CD4-positive, alpha-beta T cell (primary cell): ENCODE results near the gene TEKT3. TPM values are rescaled to one million over a fixed set of nuclear protein-coding genes. Genes with fewer than 3 reads are reported as not detected.

Experiments
- ATAC-seq: fragments of 200-7000 bp; cut with Tn5 transposase; one replicate; pipeline ENCODE4 v1.10.0; 2022; ENCODE audit warnings: mild to moderate bottlenecking; ENCODE audit not compliant: poor library complexity
- CTCF ChIA-PET: fragments of 350-600 bp; sonication (Branson Sonifier 250); formaldehyde crosslinking; loops from one replicate; lab custom pipeline; 2021; ENCODE audit warnings: antibody characterized with exemption, inconsistent platforms; lab: Charles Lee
- POLR2A ChIA-PET: fragments of 350-600 bp; sonication (Branson Sonifier 250); formaldehyde crosslinking; loops from one replicate; lab custom pipeline; 2021; ENCODE audit warnings: antibody characterized with exemption, inconsistent platforms; lab: Charles Lee
- DNase-seq, 14 experiments: peaks; one replicate each; pipeline ENCODE4 v3.0.0-alpha.2; 2013 to 2020; ENCODE audit warnings: mixed read lengths in 2 of 14
- H3K27ac ChIP-seq, 2 donors: one replicate each; pipeline versions ENCODE4 v1.5.1 to v1.7.0; 2013; ENCODE audit warnings: low read length in 2 of 2, low read depth in 1 of 2, mild to moderate bottlenecking in 1 of 2
- H3K27me3 ChIP-seq, 2 experiments: 1 replicate in 1 of 2; 2 replicates in 1 of 2; pipeline versions ENCODE4 v1.6.1 to v1.7.0; 2013; ENCODE audit warnings: low read length in 2 of 2, control low read depth in 1 of 2, mild to moderate bottlenecking in 1 of 2, moderate library complexity in 1 of 2; ENCODE audit not compliant: insufficient read depth in 2 of 2, control insufficient read depth in 1 of 2
- H3K36me3 ChIP-seq: one replicate; pipeline ENCODE4 v1.6.1; 2013; ENCODE audit warnings: low read length, control low read depth; ENCODE audit not compliant: insufficient read depth
- H3K4me1 ChIP-seq: one replicate; pipeline ENCODE4 v1.6.1; 2013; ENCODE audit warnings: low read length, control low read depth; ENCODE audit not compliant: insufficient read depth
- H3K4me3 ChIP-seq: one replicate; pipeline ENCODE4 v1.5.1; 2013; ENCODE audit warnings: mild to moderate bottlenecking, low read length, moderate library complexity
- H3K9me3 ChIP-seq, 2 experiments: 1 replicate in 1 of 2; 2 replicates in 1 of 2; pipeline versions ENCODE4 v1.6.1 to v1.7.0; 2013; ENCODE audit warnings: low read length in 2 of 2, mild to moderate bottlenecking in 2 of 2, control low read depth in 1 of 2, moderate library complexity in 1 of 2; ENCODE audit not compliant: control insufficient read depth in 1 of 2, insufficient read depth in 1 of 2
- H3K27ac Mint-ChIP-seq: one replicate; pipeline ENCODE4 v1.8.0; 2020; ENCODE audit warnings: mixed read lengths
- H3K27me3 Mint-ChIP-seq: one replicate; pipeline ENCODE4 v1.8.0; 2021; ENCODE audit warnings: mixed read lengths
- H3K36me3 Mint-ChIP-seq: one replicate; pipeline ENCODE4 v1.8.0; 2021; ENCODE audit warnings: low read depth, mixed read lengths
- H3K4me1 Mint-ChIP-seq: one replicate; pipeline ENCODE4 v1.8.0; 2021; ENCODE audit warnings: low read depth, mixed read lengths
- H3K4me3 Mint-ChIP-seq: one replicate; pipeline ENCODE4 v1.8.0; 2020; ENCODE audit warnings: mild to moderate bottlenecking, mixed read lengths
- H3K9me3 Mint-ChIP-seq: one replicate; pipeline ENCODE4 v1.8.0; 2020; ENCODE audit warnings: mixed read lengths
- intact Hi-C, 2 experiments: fragments of 100-400 bp; cut with DNase I in 1 of 2; cut with micrococcal nuclease in 1 of 2; formaldehyde crosslinking; loops; one replicate each; pipeline versions ENCODE4 v1.15.1 to v1.9.0; 2023 to 2025; cut with DNase I, micrococcal nuclease
- total RNA-seq, 174 experiments: library from RNA in 2 of 174; stranded (reverse) in 2 of 174; gene quantifications; one replicate each; pipeline ENCODE4 v1.2.3 and lab custom pipeline; 2021 to 2026
- TF ChIP-seq, protein P1 (sequence below): fragments of 200-600 bp; IDR thresholded peaks from one replicate; pipeline ENCODE4 v1.8.0; 2022; ENCODE audit warnings: antibody characterized with exemption, mild to moderate bottlenecking

Gene TEKT3
- total RNA-seq, 2 experiments from 2014 or later, result not detected

- peaks cover 28 to 44% of the 10 kb centered on the region in 2 experiments for H3K27me3 ChIP-seq
Measured at GRCh38 chr17:15257258-15257788, 84.1 kb downstream of the TEKT3 start.

GRCh38 chr17:15256689-15257088 lies 84.7 kb downstream of the TEKT3 start:
- POLR2A ChIA-PET, result no interaction called here
- peaks cover 70% of the 10 kb centered on the region for H3K27me3 Mint-ChIP-seq
- DNase-seq, result no peak
- TF ChIP-seq, protein P1, sequence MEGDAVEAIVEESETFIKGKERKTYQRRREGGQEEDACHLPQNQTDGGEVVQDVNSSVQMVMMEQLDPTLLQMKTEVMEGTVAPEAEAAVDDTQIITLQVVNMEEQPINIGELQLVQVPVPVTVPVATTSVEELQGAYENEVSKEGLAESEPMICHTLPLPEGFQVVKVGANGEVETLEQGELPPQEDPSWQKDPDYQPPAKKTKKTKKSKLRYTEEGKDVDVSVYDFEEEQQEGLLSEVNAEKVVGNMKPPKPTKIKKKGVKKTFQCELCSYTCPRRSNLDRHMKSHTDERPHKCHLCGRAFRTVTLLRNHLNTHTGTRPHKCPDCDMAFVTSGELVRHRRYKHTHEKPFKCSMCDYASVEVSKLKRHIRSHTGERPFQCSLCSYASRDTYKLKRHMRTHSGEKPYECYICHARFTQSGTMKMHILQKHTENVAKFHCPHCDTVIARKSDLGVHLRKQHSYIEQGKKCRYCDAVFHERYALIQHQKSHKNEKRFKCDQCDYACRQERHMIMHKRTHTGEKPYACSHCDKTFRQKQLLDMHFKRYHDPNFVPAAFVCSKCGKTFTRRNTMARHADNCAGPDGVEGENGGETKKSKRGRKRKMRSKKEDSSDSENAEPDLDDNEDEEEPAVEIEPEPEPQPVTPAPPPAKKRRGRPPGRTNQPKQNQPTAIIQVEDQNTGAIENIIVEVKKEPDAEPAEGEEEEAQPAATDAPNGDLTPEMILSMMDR, result no peak
- H3K36me3 Mint-ChIP-seq, result no peaks in the 10 kb centered on the region
- Histone ChIP-seq H3K9me3 (peaks cover 0 to 3% of the 10 kb centered on the region in 2 experiments), H3K36me3 (no peaks in the 10 kb centered on the region), H3K27ac (no peak overlapping the region), H3K4me1 (peaks cover 18% of the 10 kb centered on the region), H3K27me3 (peaks cover 21 to 38% of the 10 kb centered on the region in 2 experiments), H3K4me3 (no peak overlapping the region)
- no peak overlapping the region for H3K4me3 Mint-ChIP-seq
- CTCF ChIA-PET, result interaction anchor here (1.1 kb wide), 1 partner anchor 246 kb away, joined by 3 read pairs; no protein-coding TSS in a partner anchor
- intact Hi-C loops, result loop anchor here (1.0 to 5.0 kb wide), 5 partner anchors 246 to 742 kb away; partner anchors contain the start of genes TTC19 (in 1 of the 2) and ZSWIM7 (in 1 of the 2)
- no peak for ATAC-seq
- no peak overlapping the region for H3K27ac Mint-ChIP-seq
- H3K9me3 Mint-ChIP-seq, result no peaks in the 10 kb centered on the region
- H3K4me1 Mint-ChIP-seq, result peaks cover 16% of the 10 kb centered on the region

More at GRCh38 chr17:15257258-15257788, 84.1 kb downstream of the TEKT3 start:
- Histone ChIP-seq H3K4me3 (no peak overlapping the region), H3K9me3 (peaks cover 0 to 3% of the 10 kb centered on the region in 2 experiments), H3K36me3 (no peaks in the 10 kb centered on the region), H3K27ac (no peak overlapping the region), H3K4me1 (peaks cover 21% of the 10 kb centered on the region)
- no peak overlapping the region for H3K4me3 Mint-ChIP-seq
- TF ChIP-seq, protein P1, result peak; percentile 84
- ATAC-seq (no peak), DNase-seq (peak; percentile 20 to 75 (median 34))
- H3K27ac Mint-ChIP-seq, result no peak overlapping the region
- POLR2A ChIA-PET, result no interaction called here
- CTCF ChIA-PET, result interaction anchor here (0.6 to 1.1 kb wide), 2 partner anchors 246 to 702 kb away, joined by 3 read pairs; no protein-coding TSS in a partner anchor
- peaks cover 76% of the 10 kb centered on the region for H3K27me3 Mint-ChIP-seq
- H3K4me1 Mint-ChIP-seq, result peaks cover 16% of the 10 kb centered on the region
- H3K36me3 Mint-ChIP-seq, result no peaks in the 10 kb centered on the region
- intact Hi-C loops, result loop anchor here (1.0 to 5.0 kb wide), 5 partner anchors 245 to 741 kb away; partner anchors contain the start of genes TTC19 (in 1 of the 2) and ZSWIM7 (in 1 of the 2)
- H3K9me3 Mint-ChIP-seq, result no peaks in the 10 kb centered on the region

- H3K4me1 ChIP-seq, result peaks cover 13% of the 10 kb centered on the region
- Mint-ChIP-seq H3K27ac (no peak overlapping the region), H3K9me3 (no peaks in the 10 kb centered on the region), H3K36me3 (no peaks in the 10 kb centered on the region), H3K4me3 (no peak overlapping the region), H3K27me3 (peaks cover 65% of the 10 kb centered on the region), H3K4me1 (peaks cover 16% of the 10 kb centered on the region)
- H3K27ac ChIP-seq, result no peak overlapping the region
- ChIA-PET CTCF (no interaction called here), POLR2A (no interaction called here)
- no peaks in the 10 kb centered on the region for H3K9me3 ChIP-seq
- intact Hi-C loops, result loop anchor here (2.0 to 5.0 kb wide), 3 partner anchors 247 to 743 kb away; partner anchors contain the start of genes TTC19 (in 1 of the 2) and ZSWIM7 (in 1 of the 2)
- ATAC-seq (no peak), DNase-seq (no peak)
- no peaks in the 10 kb centered on the region for H3K36me3 ChIP-seq
- TF ChIP-seq, protein P1, result no peak
- H3K4me3 ChIP-seq, result no peak overlapping the region
- H3K27me3 ChIP-seq, result peaks cover 13 to 30% of the 10 kb centered on the region in 2 experiments
Measured at GRCh38 chr17:15255713-15256454, 85.5 kb downstream of the TEKT3 start.

Other genes with a start within 250 kb of the TEKT3 start
- gene PMP22, start 76.3 kb downstream of the TEKT3 start, total RNA-seq, result not detected
- 1 to 10 TPM in 1 of 2 experiments, under 1 TPM in 1; 0.89 to 3.3 TPM for gene CDRT4, start 126.0 kb upstream of the TEKT3 start, total RNA-seq
- gene TVP23C, start 221.9 kb upstream of the TEKT3 start, total RNA-seq, result 10 to 100 TPM; 14.8 to 16.0 TPM